ENCODE measurements around the gene ZNF385B.

Gene ZNF385B

DNA sequence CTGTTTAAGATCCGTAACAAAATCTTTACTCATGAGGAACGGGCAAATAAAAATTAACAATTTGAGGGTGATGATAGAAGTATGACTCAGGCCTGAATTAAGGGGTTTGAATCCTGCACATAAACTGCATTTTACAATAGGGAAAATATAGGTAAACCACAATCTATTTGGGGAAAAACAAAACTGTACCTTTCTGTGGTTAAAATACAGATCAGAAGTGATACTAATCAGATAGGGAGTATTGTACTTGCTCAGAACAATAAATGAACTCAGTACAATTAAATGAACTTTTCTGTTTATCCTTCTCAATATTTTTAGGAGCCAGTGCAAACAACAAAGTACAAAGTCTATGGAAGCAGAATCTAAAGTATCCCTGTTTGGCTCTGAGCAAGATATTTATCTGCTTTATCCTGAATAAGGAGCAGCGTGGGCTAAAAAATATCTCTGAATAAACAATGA, 287.3 kb downstream of the ZNF385B start:
- no peak overlapping the region for H3K4me3 ChIP-seq (ENCODE audit: low read depth, low read length)
- DNase-seq (ENCODE audit: low read depth), result no peak
- TF ChIP-seq POLR2A (IDR thresholded peaks at IDR 0.05; ENCODE audit: extremely low read depth, insufficient read length) (no peak), MYC (IDR thresholded peaks at IDR 0.05; ENCODE audit: low read depth, low read length) (no peak)
- TF ChIP-seq, protein P1, sequence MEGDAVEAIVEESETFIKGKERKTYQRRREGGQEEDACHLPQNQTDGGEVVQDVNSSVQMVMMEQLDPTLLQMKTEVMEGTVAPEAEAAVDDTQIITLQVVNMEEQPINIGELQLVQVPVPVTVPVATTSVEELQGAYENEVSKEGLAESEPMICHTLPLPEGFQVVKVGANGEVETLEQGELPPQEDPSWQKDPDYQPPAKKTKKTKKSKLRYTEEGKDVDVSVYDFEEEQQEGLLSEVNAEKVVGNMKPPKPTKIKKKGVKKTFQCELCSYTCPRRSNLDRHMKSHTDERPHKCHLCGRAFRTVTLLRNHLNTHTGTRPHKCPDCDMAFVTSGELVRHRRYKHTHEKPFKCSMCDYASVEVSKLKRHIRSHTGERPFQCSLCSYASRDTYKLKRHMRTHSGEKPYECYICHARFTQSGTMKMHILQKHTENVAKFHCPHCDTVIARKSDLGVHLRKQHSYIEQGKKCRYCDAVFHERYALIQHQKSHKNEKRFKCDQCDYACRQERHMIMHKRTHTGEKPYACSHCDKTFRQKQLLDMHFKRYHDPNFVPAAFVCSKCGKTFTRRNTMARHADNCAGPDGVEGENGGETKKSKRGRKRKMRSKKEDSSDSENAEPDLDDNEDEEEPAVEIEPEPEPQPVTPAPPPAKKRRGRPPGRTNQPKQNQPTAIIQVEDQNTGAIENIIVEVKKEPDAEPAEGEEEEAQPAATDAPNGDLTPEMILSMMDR (IDR thresholded peaks at IDR 0.05; ENCODE audit: low read depth, low read length), result no peak
- TF ChIP-seq, protein P2, sequence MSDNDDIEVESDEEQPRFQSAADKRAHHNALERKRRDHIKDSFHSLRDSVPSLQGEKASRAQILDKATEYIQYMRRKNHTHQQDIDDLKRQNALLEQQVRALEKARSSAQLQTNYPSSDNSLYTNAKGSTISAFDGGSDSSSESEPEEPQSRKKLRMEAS (IDR thresholded peaks at IDR 0.05; ENCODE audit: low read depth, low read length), result no peak

DNA sequence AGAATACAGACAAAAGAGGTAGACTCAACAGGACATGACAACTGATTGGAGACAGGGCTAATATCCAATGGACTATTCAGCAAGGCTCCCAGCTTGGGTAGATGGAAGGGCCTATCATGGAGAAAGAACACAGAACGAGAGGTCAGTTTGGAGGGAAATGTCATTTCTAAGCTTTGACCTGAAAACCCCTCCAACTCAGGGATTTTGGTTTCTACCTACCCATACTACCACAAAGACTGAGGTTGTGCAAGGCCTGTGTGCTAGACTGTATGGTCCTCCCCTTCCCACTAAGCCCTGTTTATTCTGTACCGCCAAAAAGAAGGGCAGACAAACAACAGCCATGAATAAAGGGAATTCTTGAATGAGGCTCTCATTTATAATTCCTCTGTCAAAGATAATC, 288.9 kb downstream of the ZNF385B start:
- DNase-seq (ENCODE audit: low read depth), result no peak
- no peak for TF ChIP-seq POLR2A (IDR thresholded peaks at IDR 0.05; ENCODE audit: extremely low read depth, insufficient read length)
- no peak for TF ChIP-seq MYC (IDR thresholded peaks at IDR 0.05; ENCODE audit: low read depth, low read length)
- TF ChIP-seq, protein P2 (IDR thresholded peaks at IDR 0.05; ENCODE audit: low read depth, low read length), result no peak
- TF ChIP-seq, protein P1 (IDR thresholded peaks at IDR 0.05; ENCODE audit: low read depth, low read length), result no peak
- no peak overlapping the region for H3K4me3 ChIP-seq (ENCODE audit: low read depth, low read length)

GRCh38 chr2:179571721-179572120, 289.7 kb downstream of the ZNF385B start:
- H3K4me3 ChIP-seq (ENCODE audit: low read depth, low read length), result no peak overlapping the region
- DNase-seq (ENCODE audit: low read depth), result no peak
- TF ChIP-seq POLR2A (IDR thresholded peaks at IDR 0.05; ENCODE audit: extremely low read depth, insufficient read length) (no peak), MYC (IDR thresholded peaks at IDR 0.05; ENCODE audit: low read depth, low read length) (no peak)
- TF ChIP-seq, protein P2 (IDR thresholded peaks at IDR 0.05; ENCODE audit: low read depth, low read length), result no peak
- TF ChIP-seq, protein P1 (IDR thresholded peaks at IDR 0.05; ENCODE audit: low read depth, low read length), result no peak

DNA sequence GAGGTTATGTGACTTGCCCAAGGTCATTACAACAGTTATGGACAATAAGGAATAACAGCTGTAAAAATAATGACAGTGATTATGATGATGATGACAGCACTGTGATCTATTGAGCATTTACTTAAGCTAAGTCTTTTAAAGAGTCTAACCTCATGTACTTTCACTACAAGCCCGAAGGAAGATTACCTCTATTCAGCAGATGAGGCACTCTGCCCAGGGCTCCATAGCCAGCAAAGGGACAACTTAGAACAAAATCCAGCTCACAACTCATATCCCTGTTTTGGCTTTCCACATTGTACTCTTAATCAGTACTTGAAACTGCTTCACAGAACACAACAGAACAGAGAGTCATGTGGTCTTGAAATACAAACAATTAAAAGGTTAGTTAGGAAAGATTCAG, 290.2 kb downstream of the ZNF385B start:
- H3K4me3 ChIP-seq (ENCODE audit: low read depth, low read length), result no peak overlapping the region
- DNase-seq (ENCODE audit: low read depth), result no peak
- TF ChIP-seq MYC (IDR thresholded peaks at IDR 0.05; ENCODE audit: low read depth, low read length) (no peak), POLR2A (IDR thresholded peaks at IDR 0.05; ENCODE audit: extremely low read depth, insufficient read length) (no peak)
- TF ChIP-seq, protein P1 (IDR thresholded peaks at IDR 0.05; ENCODE audit: low read depth, low read length), result no peak
- TF ChIP-seq, protein P2 (IDR thresholded peaks at IDR 0.05; ENCODE audit: low read depth, low read length), result no peak

DNA sequence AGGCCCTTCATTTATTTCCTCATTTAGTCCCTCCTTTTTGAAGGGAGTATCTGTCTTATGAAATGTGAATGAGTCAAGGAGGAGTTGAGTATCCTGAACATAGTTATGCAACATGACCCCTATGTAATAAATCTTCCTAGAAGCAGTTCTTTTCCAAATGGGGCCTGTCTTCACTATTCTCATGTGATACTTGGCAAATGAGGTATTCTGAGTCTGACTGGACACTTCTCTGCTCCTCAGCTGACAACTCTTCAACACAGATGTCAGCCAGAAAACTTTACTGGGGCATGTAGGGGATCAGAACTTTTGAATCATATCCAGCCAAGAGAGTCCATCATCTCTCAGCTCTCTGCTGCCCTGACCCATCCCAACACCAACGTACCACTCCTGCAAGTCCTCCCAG, 291.6 kb downstream of the ZNF385B start:
- TF ChIP-seq POLR2A (IDR thresholded peaks at IDR 0.05; ENCODE audit: extremely low read depth, insufficient read length) (no peak), MYC (IDR thresholded peaks at IDR 0.05; ENCODE audit: low read depth, low read length) (no peak)
- TF ChIP-seq, protein P1 (IDR thresholded peaks at IDR 0.05; ENCODE audit: low read depth, low read length), result no peak
- TF ChIP-seq, protein P2 (IDR thresholded peaks at IDR 0.05; ENCODE audit: low read depth, low read length), result no peak
- peak; percentile 17 for DNase-seq (ENCODE audit: low read depth)
- H3K4me3 ChIP-seq (ENCODE audit: low read depth, low read length), result no peak overlapping the region

All from NB4 (cell line).